ENCODE data around the gene DZIP3.

DNA sequence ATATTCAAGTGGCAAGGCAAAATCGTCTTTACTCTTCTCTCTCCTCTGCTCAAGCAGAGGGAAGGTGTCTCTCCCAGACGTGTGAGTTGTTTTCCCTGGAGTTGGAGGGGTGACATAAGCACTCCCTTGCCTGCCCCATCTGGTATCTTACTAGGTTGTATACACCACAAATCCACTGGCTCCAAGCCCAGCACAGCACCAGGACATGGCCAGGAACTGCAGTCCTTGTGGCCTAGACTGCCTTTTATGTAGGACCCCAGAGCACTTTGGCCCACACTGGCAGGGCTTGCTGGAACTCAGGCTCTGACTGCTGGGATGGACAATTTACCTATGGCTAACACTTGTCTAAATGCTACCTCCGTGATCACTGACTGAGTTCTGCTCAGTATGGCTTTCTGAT lies 34.0 kb downstream of the DZIP3 start:
- no peak for TF ChIP-seq POLR2AphosphoS5 (IDR thresholded peaks at IDR 0.05; ENCODE audit: low read depth, low read length)
- TF ChIP-seq POLR2A (IDR thresholded peaks at IDR 0.05; ENCODE audit: low read depth, low read length) = no peak
